ENCODE data around the gene ATP6V1B1.

DNA sequence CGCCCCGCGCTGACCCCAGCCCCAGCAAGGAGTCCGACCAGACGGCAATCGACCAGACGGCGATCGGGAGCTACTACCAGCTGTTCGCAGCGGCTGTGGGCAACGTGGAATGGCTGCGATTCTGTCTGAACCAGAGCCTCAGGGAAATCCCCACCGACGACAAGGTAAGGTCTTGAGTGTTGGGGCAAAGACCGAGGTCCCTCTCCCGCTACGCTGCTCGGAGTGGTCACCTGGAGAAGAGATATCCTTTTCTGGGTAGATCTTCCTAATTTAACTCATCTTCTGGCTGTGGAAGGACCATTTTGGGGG lies 43.4 kb downstream of the ATP6V1B1 start:
- TF ChIP-seq CTCF (IDR thresholded peaks at IDR 0.05): no peak
- no peak for TF ChIP-seq POLR2A (IDR thresholded peaks at IDR 0.05)
